Stimulated activated naive CD8-positive, alpha-beta T cell treated with anti-CD3 and anti-CD28 coated beads, Interleukin-15, amount 100 ng/mL, for 72 hours (primary cell): ENCODE measurements around the gene CCDC158.
A peak's percentile ranks its signal among the peaks of the same experiment; 100 is the strongest.

ENCODE experiments used
- ATAC-seq: fragments of 150-1000 bp; cut with Tn5 transposase; 2 replicates; pipeline ENCODE4 v1.10.0; 2021; ENCODE audit warnings: mild to moderate bottlenecking, moderate library complexity
- DNase-seq, 2 donors: peaks; one replicate each; pipeline ENCODE4 v3.0.0; 2021 to 2022
- H3K27ac Mint-ChIP-seq, 2 donors: one replicate each; pipeline ENCODE4 v1.8.0; 2022; ENCODE audit warnings: mild to moderate bottlenecking in 2 of 2, mixed read lengths in 2 of 2, moderate library complexity in 2 of 2
- H3K27me3 Mint-ChIP-seq: one replicate; pipeline ENCODE4 v1.8.0; 2022; ENCODE audit warnings: mixed read lengths
- H3K4me1 Mint-ChIP-seq: one replicate; pipeline ENCODE4 v1.8.0; 2022; ENCODE audit warnings: mild to moderate bottlenecking, mixed read lengths
- H3K4me3 Mint-ChIP-seq, 2 donors: one replicate each; pipeline ENCODE4 v1.8.0; 2022; ENCODE audit warnings: mild to moderate bottlenecking in 2 of 2, mixed read lengths in 2 of 2, moderate library complexity in 1 of 2
- H3K9me3 Mint-ChIP-seq, 2 donors: one replicate each; pipeline ENCODE4 v1.8.0; 2022; ENCODE audit warnings: mixed read lengths in 2 of 2

The CCDC158 gene

DNA sequence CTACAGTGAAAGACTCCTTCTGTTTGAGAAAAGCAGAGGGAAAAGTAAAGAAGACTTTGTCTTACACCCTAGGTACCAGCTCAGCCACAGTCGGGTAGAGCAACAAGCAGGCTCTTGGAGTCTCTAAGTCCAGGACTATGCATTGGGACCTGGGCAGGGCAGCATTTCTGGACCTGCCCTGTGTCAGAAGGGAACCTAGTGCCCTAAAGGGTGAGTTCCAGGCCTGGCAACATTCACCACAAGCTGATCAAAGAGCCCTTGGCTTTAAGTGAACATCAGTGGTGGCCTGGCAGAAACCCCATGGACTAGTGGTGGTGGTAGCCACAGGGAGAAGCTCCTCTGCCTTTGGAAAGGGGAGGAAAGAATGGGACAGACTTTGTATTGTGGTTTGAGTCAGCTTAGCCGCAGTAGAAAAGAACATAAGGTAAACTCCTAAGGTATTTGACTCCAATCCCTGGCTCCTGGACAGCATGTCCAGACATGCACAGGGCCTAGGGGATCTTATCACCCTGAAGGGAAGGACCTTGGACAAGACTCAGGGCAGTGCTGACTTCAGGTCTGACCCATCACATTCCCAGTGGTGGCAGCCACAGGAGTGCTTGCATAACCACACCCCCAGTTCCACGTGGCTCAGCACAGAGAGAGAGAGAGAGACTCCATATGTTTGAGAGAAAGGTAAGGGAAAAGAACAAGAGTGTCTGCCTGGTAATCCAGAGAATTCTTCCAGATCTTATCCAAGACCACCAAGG is 32.6 kb downstream of the CCDC158 start:
- DNase-seq (no peak), ATAC-seq (no peak)
- Mint-ChIP-seq H3K27me3 (peaks cover 42% of the 10 kb centered on the region), H3K4me1 (peaks cover 2% of the 10 kb centered on the region), H3K9me3 (peaks cover 24 to 27% of the 10 kb centered on the region in 2 donors), H3K4me3 (no peak overlapping the region), H3K27ac (no peak overlapping the region)

DNA sequence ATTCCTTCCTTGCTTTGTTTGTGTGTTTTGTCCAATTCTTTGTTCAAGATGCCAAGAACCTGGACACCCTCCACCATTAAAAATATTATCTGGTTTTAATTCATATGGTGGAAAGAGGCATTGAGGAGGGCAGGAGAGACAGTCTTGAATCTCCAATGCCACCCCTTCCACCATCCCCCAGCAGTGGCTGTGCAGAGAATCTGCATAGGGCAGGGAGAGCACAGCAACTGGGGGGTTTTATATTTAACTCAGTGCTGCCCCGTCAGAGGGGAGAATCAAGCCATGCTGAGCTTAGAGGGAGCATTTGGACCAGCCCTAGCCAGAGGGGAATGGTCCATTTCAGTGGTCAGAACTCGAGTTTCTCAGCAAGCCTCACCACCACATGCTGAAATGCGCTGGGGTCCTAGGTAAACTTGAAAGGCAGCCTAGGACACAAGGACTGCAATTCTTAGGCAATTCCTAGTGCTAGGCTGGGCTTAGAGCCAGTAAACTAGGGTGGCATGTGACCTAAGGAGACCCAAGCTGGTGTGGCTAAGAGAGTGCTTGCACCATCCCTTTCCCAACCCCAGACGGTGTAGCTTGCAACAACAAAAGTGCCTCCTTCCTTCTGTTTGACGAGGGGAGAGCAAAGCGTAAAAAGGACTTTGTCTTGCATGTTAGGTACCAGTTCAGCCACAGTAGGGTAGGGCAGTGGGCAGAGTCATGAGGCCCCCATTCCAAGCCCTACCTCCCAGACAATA is 34.2 kb downstream of the CCDC158 start:
- Mint-ChIP-seq H3K27me3 (peaks cover 35% of the 10 kb centered on the region), H3K4me3 (no peak overlapping the region), H3K9me3 (peaks cover 23 to 24% of the 10 kb centered on the region in 2 donors), H3K4me1 (peaks cover 6% of the 10 kb centered on the region), H3K27ac (no peak overlapping the region)
- no peak for DNase-seq
- ATAC-seq: no peak

DNA sequence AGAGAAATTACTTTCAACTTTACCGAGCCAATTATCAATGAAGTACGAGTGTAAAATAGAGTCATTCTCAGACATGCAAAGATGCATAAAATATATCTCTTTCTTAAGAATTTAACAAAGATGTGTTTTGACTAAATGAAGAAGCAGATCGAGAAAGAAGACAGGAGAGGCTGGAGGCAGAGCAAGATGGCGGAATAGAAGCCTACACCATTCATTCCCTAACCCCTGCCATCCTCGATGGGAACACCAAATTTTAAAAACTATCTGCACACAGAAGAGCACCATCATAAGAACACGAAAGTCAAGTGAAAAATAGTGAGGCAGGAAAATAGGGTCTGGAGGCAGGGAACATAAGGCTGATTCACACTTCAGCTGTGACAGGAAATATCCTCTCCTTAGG is 35.0 kb downstream of the CCDC158 start:
- Mint-ChIP-seq H3K4me1 (peaks cover 6% of the 10 kb centered on the region), H3K4me3 (no peak overlapping the region), H3K27ac (no peak overlapping the region), H3K27me3 (peaks cover 35% of the 10 kb centered on the region), H3K9me3 (peaks cover 23 to 29% of the 10 kb centered on the region in 2 donors)
- ATAC-seq (no peak), DNase-seq (no peak)

DNA sequence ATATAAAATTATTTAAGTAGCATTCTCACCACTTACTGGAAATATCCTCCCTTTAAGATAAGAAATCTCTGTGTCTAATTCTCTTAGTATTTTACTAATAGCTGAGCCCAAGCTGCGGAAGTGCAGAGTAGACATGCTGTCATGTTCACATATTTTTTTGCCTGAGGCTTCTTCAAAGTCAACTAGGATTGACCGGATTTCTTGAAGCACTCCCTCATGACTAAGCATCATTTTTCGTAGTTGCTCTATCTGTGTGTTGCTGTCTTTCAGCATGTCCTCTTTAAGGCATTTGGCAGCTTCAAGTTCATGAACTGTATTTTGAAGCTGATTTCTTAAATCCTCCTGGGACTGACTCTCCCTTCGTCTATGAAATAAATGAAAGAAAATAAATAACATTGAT is 36.9 kb downstream of the CCDC158 start:
- DNase-seq (no peak), ATAC-seq (no peak)
- Mint-ChIP-seq H3K4me3 (no peak overlapping the region), H3K4me1 (peaks cover 6% of the 10 kb centered on the region), H3K9me3 (peaks cover 7 to 15% of the 10 kb centered on the region in 2 donors), H3K27ac (no peak overlapping the region), H3K27me3 (peaks cover 19% of the 10 kb centered on the region)

DNA sequence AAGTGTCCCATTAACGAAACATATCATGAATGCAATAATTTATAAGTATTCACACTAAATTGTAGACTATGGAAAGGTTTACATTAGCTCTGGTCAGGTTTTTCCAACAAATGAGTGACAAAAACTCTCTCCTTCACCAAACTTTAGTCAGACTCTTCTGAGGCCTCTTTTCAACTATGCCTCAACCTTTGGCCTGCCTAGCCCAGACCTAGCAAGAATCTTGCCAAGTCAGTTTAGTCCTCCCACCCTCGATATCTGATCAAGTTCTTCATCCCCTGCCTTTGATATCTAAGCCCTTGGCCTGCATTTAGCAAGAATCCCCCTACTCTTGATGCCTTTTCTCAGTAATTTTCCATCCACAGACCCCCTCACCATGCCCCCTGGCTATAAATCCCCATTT is 37.9 kb downstream of the CCDC158 start:
- Mint-ChIP-seq H3K9me3 (peaks cover 0 to 7% of the 10 kb centered on the region in 2 donors), H3K4me1 (peaks cover 6% of the 10 kb centered on the region), H3K27me3 (peaks cover 10% of the 10 kb centered on the region), H3K27ac (no peak overlapping the region), H3K4me3 (no peak overlapping the region)
- ATAC-seq (no peak), DNase-seq (no peak)

DNA sequence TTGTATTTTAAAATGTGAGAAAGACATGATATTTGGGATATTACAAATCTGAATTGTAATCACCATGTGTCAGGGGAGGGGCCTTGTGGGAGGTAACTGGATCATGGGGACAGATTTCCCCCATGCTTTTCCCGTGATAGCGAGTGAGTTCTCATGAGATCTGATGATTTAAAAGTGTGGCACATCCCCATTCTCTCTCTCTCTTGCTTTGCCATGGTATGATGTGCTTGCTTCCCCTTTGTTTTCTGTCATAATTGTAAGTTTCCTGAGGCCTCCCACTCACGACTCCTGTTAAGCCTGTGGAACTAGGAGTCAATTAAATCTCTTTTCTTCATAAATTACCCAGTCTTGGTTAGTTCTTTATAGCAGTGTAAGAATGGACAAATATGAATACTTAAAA is 39.0 kb downstream of the CCDC158 start:
- DNase-seq: no peak
- no peak overlapping the region for H3K27ac Mint-ChIP-seq
- H3K27me3 Mint-ChIP-seq: peaks cover 10% of the 10 kb centered on the region
- no peak for ATAC-seq
- H3K9me3 Mint-ChIP-seq: peaks cover 0 to 7% of the 10 kb centered on the region in 2 donors
- H3K4me3 Mint-ChIP-seq: no peak overlapping the region
- H3K4me1 Mint-ChIP-seq: peaks cover 6% of the 10 kb centered on the region

DNA sequence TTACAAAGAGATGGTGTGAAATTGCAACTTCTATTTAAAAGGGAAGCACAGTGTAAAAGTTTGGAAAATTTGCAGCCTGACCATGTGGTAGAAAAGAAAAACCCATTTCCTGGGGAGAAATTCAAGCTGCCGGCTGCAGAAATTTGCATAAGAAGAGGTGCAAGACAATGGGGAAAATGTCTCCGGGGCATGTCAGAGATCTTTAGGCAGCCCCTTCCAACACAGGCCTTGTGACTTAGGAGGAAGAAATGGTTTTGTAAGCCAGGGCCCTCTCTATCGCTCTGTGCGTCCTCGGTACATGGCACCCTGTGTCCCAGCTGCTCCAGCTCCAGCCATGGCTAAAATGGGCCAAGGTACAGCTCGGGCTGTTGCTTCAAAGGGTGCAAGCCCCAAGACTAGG is 40.4 kb downstream of the CCDC158 start:
- no peak overlapping the region for H3K4me3 Mint-ChIP-seq
- no peak for ATAC-seq
- peaks cover 0 to 7% of the 10 kb centered on the region in 2 donors for H3K9me3 Mint-ChIP-seq
- H3K27me3 Mint-ChIP-seq: peaks cover 10% of the 10 kb centered on the region
- DNase-seq: no peak
- peaks cover 6% of the 10 kb centered on the region for H3K4me1 Mint-ChIP-seq
- H3K27ac Mint-ChIP-seq: no peak overlapping the region

DNA sequence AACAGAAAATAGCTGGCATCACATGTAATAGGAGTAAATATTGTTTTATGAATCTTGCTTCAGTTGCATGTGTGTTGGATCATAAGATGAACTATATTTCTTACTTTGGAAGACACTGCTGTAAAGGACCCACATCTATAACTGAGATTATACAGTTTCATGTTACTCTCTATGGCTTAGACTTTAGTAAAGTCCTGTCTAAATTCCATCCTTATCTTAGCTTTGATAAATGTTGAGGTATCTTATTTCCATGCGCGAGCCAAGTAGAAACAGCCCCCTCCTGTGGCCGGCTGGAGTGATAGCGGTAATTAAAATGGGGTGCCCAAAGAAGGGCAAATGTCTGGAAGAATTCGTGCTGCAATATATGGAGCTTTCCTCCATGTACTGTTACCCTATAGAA is 43.0 kb downstream of the CCDC158 start:
- Mint-ChIP-seq H3K27ac (no peak overlapping the region), H3K4me1 (no peaks in the 10 kb centered on the region), H3K9me3 (peaks cover 0 to 7% of the 10 kb centered on the region in 2 donors), H3K27me3 (no peaks in the 10 kb centered on the region), H3K4me3 (no peak overlapping the region)
- DNase-seq (peak; percentile 21 to 34), ATAC-seq (peak; percentile 46)

DNA sequence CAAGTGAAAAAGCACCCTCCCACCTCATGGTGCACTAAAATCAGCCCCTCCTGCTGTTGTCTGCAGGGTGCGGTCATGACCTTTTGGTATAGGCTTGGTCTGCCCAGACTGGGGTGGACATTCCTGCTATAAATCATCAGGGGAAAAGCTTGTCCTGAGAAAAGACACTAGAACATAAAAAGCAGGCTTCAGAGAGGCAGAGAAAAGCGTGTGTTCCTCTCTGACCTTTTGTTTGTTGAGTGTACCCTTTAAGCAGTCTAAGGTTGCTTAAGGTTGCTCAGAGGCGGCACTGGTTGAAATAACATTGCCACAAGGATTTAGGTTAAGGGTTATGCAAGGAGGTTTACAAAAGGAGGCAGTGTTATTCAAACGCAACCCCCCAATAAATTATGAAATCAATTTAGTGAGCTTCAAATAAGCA is 43.5 kb downstream of the CCDC158 start:
- Mint-ChIP-seq H3K4me1 (no peaks in the 10 kb centered on the region), H3K9me3 (peaks cover 0 to 7% of the 10 kb centered on the region in 2 donors), H3K27me3 (no peaks in the 10 kb centered on the region), H3K27ac (no peak overlapping the region), H3K4me3 (no peak overlapping the region)
- DNase-seq (no peak), ATAC-seq (no peak)

DNA sequence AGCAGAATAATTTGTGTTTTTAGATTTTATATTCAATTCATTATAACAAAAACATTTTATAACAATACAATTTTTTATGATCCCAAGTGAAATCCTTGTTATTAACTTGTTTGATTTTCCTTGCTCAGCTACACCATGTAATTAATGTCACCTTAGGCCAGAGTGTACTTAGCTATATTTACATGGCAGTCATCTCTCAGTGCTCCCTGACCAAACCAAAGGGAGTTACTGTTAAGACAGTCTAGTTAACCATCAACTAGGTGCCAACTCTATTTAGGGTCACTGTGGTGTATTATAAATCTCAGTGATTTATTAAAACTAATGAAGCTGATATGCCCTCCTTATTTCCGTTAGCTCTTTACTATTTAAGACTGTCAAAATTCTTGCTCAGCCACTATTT is 44.4 kb downstream of the CCDC158 start:
- Mint-ChIP-seq H3K4me1 (no peaks in the 10 kb centered on the region), H3K9me3 (peaks cover 0 to 7% of the 10 kb centered on the region in 2 donors), H3K27ac (no peak overlapping the region), H3K27me3 (no peaks in the 10 kb centered on the region), H3K4me3 (no peak overlapping the region)
- DNase-seq (no peak), ATAC-seq (no peak)

DNA sequence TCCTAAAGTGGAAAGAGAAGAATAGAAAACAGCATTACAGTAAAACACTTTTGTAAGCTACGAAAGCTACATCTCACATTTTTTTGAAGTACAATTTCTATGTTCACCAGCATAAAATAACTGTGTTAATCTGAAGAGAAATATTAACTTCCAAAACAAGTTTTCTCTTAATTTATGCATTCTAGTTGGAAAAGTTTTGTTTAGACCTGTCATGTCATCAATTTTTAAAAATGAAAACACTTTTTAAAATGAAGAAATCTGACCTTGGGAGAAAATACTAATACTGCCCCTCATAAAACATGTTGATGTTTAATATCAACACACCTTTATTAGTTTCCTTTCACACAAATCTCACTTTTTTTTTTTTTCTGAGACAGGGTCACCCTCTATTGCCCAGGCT is 45.2 kb downstream of the CCDC158 start:
- ATAC-seq (no peak), DNase-seq (no peak)
- no peaks in the 10 kb centered on the region for H3K4me1 Mint-ChIP-seq
- H3K27ac Mint-ChIP-seq: no peak overlapping the region
- no peaks in the 10 kb centered on the region for H3K9me3 Mint-ChIP-seq
- no peak overlapping the region for H3K4me3 Mint-ChIP-seq
- no peaks in the 10 kb centered on the region for H3K27me3 Mint-ChIP-seq

DNA sequence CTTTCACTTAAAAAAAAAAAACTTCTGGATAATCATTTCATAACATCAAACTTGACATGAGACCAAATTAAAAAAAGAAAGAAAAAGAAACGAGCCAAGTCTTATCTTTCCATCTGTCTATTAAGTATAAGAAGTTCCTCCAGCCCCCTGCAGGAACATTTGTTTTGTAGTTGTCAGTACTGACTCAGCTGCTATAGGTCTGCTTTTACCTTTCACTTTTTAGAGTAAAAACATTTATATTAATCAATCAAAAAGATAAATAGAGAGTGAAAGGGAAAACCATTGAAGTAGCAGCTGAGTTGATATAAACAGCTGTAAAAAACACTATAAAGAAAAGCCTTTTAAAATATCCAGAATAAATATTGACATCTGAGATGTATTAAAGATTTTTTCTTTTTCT is 46.1 kb downstream of the CCDC158 start:
- Mint-ChIP-seq H3K9me3 (no peaks in the 10 kb centered on the region), H3K4me1 (no peaks in the 10 kb centered on the region), H3K4me3 (no peak overlapping the region), H3K27ac (no peak overlapping the region), H3K27me3 (no peaks in the 10 kb centered on the region)
- no peak for DNase-seq
- no peak for ATAC-seq

DNA sequence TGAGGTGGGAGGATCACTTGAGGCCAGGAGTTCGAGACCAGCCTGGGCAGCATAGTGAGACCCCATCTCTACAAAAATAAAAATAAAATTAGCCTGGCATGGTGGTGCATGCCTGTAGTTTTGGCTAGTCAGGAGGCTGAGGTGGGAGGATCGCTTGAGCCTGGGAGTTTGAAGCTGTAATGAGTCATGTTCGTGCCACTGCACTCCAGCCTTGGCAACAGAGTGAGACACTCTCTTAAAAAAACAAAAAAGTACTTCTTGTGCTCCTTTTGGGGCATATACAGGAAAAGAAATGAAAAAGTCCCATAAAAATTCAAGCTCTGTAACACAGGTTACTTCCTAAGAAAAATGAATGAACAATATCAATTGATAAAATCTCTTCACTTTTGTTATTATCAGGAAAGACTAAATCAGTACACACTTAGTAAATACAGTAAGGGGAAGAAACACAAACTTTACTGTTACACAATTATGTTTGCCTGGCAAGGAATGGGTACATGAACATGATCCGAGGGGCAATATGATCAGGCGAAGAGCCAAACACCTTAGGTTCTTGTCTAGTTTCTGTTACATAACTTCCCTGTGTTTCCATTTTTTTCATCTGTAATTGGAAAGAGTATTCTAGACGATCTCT is 46.9 kb downstream of the CCDC158 start:
- ATAC-seq (no peak), DNase-seq (no peak)
- no peaks in the 10 kb centered on the region for H3K9me3 Mint-ChIP-seq
- no peaks in the 10 kb centered on the region for H3K4me1 Mint-ChIP-seq
- H3K27me3 Mint-ChIP-seq: no peaks in the 10 kb centered on the region
- no peak overlapping the region for H3K27ac Mint-ChIP-seq
- no peak overlapping the region for H3K4me3 Mint-ChIP-seq

DNA sequence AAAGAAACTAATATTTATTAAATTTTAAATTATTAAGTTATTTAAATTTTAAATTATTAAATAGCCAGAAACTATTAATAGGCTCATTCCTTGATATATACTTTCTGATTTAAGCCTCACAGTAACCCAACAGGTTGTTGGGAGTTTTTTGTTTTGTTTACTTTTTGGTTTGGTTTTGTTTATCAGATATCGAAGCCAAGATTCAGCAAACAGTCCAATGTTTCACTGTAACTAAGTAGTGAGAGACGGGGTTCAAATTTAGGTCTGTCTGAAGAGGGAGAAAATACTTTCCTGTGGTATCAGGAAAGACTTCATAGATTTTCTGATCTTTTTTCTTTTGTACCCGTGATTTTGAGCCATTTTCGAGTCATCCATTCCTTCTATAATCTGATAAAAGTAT is 54.2 kb downstream of the CCDC158 start:
- ATAC-seq (no peak), DNase-seq (no peak)
- H3K27ac Mint-ChIP-seq: no peak overlapping the region
- peaks cover 7% of the 10 kb centered on the region for H3K27me3 Mint-ChIP-seq
- H3K9me3 Mint-ChIP-seq: no peaks in the 10 kb centered on the region
- H3K4me1 Mint-ChIP-seq: no peaks in the 10 kb centered on the region
- no peak overlapping the region for H3K4me3 Mint-ChIP-seq

DNA sequence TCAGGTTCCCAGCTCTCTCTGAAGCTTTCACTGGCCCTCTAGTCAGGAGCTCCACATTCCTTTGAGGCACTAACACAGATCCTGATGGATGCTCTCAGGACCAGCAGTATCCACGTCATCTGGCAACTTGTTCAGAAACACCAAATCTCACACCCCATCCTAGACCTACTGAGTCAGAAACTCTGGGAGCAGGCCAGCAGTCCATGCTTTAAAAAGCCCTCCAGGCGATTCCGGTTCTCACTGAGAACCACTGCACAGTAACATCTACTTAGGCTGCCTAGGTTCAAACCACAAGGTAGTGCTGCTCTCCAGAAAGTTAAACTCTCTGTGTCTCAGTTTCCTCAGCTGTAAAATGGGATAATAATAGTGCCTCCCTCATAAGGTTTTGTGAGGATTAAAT is 55.3 kb downstream of the CCDC158 start:
- DNase-seq (no peak), ATAC-seq (no peak)
- Mint-ChIP-seq H3K9me3 (peaks cover 0 to 7% of the 10 kb centered on the region in 2 donors), H3K4me1 (no peaks in the 10 kb centered on the region), H3K27ac (peak overlapping the region in 1 of 2 donors; percentile 50), H3K27me3 (peaks cover 7% of the 10 kb centered on the region), H3K4me3 (no peak overlapping the region)

DNA sequence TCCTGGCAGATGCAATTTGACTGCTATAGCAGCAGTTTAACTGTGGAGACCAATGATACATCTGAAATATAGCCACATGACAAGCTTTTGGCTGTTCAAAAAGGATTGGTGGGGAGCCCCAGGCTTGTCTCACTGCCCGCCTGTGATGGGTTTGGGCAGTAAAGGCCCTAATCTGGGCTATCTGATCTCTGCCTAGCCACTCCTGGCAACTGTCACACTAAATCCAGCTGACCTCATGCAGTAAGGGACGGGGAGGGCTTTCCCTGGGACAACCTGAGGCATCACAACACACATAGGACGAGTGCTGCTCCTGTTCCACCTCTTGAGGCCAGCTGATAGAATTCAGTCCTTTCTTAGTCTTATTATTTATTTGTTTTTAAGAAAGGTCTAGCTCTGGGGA is 56.2 kb downstream of the CCDC158 start:
- Mint-ChIP-seq H3K27me3 (peaks cover 7% of the 10 kb centered on the region), H3K4me1 (no peaks in the 10 kb centered on the region), H3K27ac (no peak overlapping the region), H3K9me3 (peaks cover 0 to 8% of the 10 kb centered on the region in 2 donors), H3K4me3 (no peak overlapping the region)
- DNase-seq (no peak), ATAC-seq (no peak)
